Peyer's patch (tissue), 4 donors: ENCODE measurements around the gene POLR2F. TPM values are rescaled to one million over a fixed set of nuclear protein-coding genes. Genes with fewer than 3 reads are reported as not detected.
"Not testable (repeated sequence)": the region's sequence is repeated elsewhere in the genome, so short reads cannot be mapped to it uniquely, and the experiment has no call there.

ENCODE experiments used
- DNase-seq, 3 donors: peaks; one replicate each; pipeline ENCODE4 v3.0.0-alpha.2; 2017 to 2019
- H3K27ac ChIP-seq, 4 donors: fragments of 200-600 bp; sonication (generic); one replicate each; pipeline ENCODE4 v1.5.1; 2016 to 2019
- H3K27me3 ChIP-seq, 2 donors: fragments of 200-600 bp; sonication (generic); one replicate each; pipeline ENCODE4 v1.5.1; 2019
- H3K36me3 ChIP-seq, 3 donors: fragments of 200-600 bp; sonication (generic); one replicate each; pipeline ENCODE4 v1.5.1; 2016 to 2019
- H3K4me1 ChIP-seq, 4 donors: fragments of 200-600 bp; sonication (generic); one replicate each; pipeline ENCODE4 v1.5.1; 2016 to 2019
- H3K4me3 ChIP-seq, 4 donors: fragments of 200-600 bp; sonication (generic); 1 replicate in 3 of 4; 2 replicates in 1 of 4; pipeline ENCODE4 v1.5.1; 2016 to 2019; ENCODE audit warnings: mild to moderate bottlenecking in 1 of 4
- H3K9me3 ChIP-seq, 4 donors: fragments of 200-600 bp; sonication (generic); one replicate each; pipeline ENCODE4 v1.5.1; 2016 to 2019; ENCODE audit warnings: mild to moderate bottlenecking in 1 of 4
- POLR2A ChIP-seq, 2 donors: fragments of 450-650 bp; IDR thresholded peaks; one replicate each; pipeline ENCODE4 v1.5.1; 2017; ENCODE audit warnings: antibody characterized with exemption in 2 of 2, mild to moderate bottlenecking in 2 of 2, moderate library complexity in 2 of 2
- total RNA-seq, 4 donors: library from RNA; depleted of rRNA; stranded (reverse); fragments of >200 nt; gene quantifications; one replicate each; pipeline ENCODE4 v1.1.0, GENCODE V29; 2016
- TF ChIP-seq, protein P1 (sequence below), 6 experiments: fragments of 450-650 bp in 4 of 6; fragments of 200-600 bp in 2 of 6; sonication (generic) in 1 of 6; IDR thresholded peaks; one replicate each; pipeline ENCODE4 v1.5.1; 2017 to 2019; ENCODE audit warnings: antibody characterized with exemption in 6 of 6, mild to moderate bottlenecking in 3 of 6, moderate library complexity in 1 of 6

The POLR2F gene
- total RNA-seq, 4 donors from 2014 or later = 51.1 to 97.4 (median 55.2) TPM

DNA sequence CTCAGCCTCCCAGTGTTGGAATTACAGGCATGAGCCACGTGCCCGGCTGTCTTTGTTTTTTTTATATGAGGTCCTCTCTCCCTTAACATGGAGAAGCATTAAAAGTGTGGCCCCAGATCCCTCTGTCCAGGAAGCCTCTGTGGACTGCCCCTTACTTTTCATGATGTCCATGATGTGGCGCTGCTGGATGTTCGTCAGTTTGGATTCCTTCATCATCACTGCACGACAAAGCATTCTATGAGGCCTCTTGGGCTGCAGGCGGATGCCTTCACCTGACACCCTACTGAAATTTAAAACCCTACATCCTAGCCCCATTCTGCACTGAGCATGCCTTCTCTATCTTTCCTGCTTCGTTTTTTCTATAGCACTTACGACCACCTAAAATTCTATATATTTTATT is 2.2 kb upstream of the POLR2F start:
- H3K9me3 ChIP-seq = no peaks in the 10 kb centered on the region
- no peaks in the 10 kb centered on the region for H3K36me3 ChIP-seq
- no peak for TF ChIP-seq POLR2A (IDR thresholded peaks at IDR 0.05)
- TF ChIP-seq, protein P1, sequence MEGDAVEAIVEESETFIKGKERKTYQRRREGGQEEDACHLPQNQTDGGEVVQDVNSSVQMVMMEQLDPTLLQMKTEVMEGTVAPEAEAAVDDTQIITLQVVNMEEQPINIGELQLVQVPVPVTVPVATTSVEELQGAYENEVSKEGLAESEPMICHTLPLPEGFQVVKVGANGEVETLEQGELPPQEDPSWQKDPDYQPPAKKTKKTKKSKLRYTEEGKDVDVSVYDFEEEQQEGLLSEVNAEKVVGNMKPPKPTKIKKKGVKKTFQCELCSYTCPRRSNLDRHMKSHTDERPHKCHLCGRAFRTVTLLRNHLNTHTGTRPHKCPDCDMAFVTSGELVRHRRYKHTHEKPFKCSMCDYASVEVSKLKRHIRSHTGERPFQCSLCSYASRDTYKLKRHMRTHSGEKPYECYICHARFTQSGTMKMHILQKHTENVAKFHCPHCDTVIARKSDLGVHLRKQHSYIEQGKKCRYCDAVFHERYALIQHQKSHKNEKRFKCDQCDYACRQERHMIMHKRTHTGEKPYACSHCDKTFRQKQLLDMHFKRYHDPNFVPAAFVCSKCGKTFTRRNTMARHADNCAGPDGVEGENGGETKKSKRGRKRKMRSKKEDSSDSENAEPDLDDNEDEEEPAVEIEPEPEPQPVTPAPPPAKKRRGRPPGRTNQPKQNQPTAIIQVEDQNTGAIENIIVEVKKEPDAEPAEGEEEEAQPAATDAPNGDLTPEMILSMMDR (IDR thresholded peaks at IDR 0.05) = no peak
- no peak overlapping the region for H3K27ac ChIP-seq
- H3K27me3 ChIP-seq = no peaks in the 10 kb centered on the region
- no peak overlapping the region for H3K4me3 ChIP-seq
- no peak for DNase-seq
- H3K4me1 ChIP-seq = peaks cover 0 to 24% (median 11%) of the 10 kb centered on the region in 4 donors

DNA sequence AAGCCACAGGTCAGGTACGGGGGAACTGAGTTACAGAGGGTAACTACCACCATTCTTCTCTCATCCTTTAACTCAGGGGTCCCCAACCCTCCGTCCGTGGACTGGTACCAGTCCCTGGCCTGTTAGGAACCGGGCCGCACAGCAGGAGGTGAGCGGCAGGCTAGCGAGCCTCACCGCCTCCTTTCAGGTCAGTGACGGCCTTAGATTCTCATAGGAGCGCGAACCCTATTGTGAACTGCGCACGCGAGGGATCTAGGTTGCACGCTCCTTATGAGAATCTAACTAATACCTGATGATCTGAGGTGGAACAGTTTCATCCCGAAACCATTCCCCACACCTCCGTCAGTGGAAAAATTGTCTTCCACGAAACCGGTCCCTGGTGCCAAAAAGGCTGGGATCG is 870 bp upstream of the POLR2F start:
- H3K36me3 ChIP-seq = peaks cover 0 to 13% (median 0%) of the 10 kb centered on the region in 3 donors
- not testable (repeated sequence) for DNase-seq, H3K9me3 ChIP-seq, H3K27me3 ChIP-seq
- peaks cover 0 to 24% (median 11%) of the 10 kb centered on the region in 4 donors for H3K4me1 ChIP-seq
- H3K27ac ChIP-seq = peak overlapping the region in 1 of 4 donors; percentile 79
- H3K4me3 ChIP-seq = peak overlapping the region; percentile 82 to 92 (median 84)

DNA sequence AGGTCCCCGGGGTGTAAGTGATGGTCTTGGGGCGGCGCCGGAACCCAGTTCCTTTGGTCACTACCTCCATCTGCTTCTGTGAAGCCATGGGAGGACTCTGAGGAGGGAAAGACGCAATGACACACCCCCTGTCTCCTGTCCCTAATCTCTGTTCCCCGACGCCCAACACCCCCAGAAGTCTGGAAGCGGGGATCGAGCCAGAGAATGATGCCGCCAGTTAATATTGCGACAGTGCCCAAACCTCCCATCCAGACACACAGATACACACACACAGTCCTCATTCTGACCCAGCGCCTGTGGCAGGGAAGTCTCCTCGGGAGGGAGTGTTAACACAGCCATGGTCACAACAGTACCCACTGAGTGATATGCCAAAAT is 450 bp upstream of the POLR2F start:
- H3K27ac ChIP-seq = peak overlapping the region in 1 of 4 donors; percentile 79

DNA sequence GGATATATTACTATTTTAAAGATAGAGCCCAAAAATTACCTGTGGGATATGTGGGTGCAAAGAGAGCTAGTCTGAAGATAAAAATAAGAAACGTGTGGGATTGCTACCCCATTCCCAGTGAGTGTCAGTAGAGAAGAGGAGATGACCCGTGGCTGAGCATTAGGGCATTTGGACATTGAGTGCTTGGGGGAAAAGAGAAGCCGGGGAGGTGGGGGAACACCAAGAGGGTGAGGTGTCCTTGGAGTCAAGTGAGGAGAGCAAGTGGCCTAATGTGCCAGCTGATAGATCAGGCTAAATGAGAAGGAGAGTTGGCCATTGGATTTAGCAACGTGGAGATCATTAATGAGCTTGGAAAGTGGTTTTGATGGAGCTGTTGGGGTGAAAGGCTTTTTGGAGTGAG is 1.2 kb downstream of the POLR2F start:
- peak overlapping the region in 2 of 4 donors; percentile 82 to 85 for H3K4me3 ChIP-seq
- no peaks in the 10 kb centered on the region for H3K27me3 ChIP-seq
- no peaks in the 10 kb centered on the region for H3K9me3 ChIP-seq
- peaks cover 0 to 32% (median 0%) of the 10 kb centered on the region in 3 donors for H3K36me3 ChIP-seq
- H3K4me1 ChIP-seq = peaks cover 0 to 24% (median 11%) of the 10 kb centered on the region in 4 donors
- TF ChIP-seq, protein P1 (IDR thresholded peaks at IDR 0.05) = no peak
- TF ChIP-seq POLR2A (IDR thresholded peaks at IDR 0.05) = no peak
- no peak for DNase-seq
- no peak overlapping the region for H3K27ac ChIP-seq

More for the DNA sequence above, 450 bp upstream of the POLR2F start:
- Histone ChIP-seq H3K4me3 (peak overlapping the region; percentile 82 to 92 (median 84)), H3K9me3 (no peaks in the 10 kb centered on the region), H3K4me1 (peaks cover 0 to 24% (median 11%) of the 10 kb centered on the region in 4 donors), H3K27me3 (no peaks in the 10 kb centered on the region), H3K36me3 (peaks cover 0 to 17% (median 0%) of the 10 kb centered on the region in 3 donors)
- DNase-seq = no peak
- TF ChIP-seq, protein P1 (IDR thresholded peaks at IDR 0.05) = no peak

DNA sequence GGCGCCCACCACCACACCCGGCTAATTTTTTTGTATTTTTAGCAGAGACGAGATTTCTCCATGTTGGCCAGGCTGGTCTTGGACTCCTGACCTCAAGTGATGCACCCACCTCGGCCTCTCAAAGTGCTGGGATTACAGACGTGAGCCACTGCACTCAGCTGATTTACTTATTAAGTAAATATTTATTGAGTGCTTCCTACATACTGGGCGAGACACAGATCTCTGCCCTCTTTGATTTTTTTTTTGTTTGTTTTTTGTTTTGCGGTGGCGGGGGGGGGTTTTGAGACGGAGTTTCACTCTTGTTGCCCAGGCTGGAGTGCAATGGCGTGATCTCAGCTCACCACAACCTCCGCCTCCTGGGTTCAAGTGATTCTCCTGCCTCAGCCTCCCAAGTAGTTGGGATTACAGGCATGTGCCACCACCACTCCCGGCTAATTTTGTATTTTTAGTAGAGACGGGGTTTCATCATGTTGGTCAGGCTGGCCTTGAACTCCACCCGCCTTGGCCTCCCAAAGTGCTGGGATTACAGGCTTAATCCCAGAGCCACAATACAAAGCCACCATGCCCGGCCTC is 2.4 kb downstream of the POLR2F start:
- not testable (repeated sequence) for H3K4me3 ChIP-seq, H3K27me3 ChIP-seq, H3K27ac ChIP-seq, DNase-seq, H3K9me3 ChIP-seq
- H3K36me3 ChIP-seq = peaks cover 0 to 45% (median 0%) of the 10 kb centered on the region in 3 donors
- H3K4me1 ChIP-seq = peaks cover 0 to 24% (median 11%) of the 10 kb centered on the region in 4 donors

DNA sequence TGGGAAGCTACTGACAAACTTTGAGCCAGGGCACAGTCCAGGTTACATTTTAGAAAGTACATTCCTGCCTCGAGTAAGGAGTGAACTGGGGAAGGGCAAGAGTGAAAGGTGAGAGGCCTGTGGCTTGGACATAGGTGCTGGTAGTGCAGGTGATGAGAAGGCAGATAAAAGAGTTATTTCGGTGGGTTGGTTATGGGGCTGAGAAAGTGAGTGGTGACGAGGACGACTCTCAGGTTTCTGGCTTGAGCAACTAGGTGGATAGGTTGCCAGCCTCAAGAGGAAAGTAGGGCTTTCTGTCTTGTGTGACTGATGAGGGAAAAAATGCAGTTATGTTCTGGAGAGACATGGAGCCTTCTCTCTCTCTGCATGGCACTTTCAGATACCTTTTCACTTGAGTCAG is 3.7 kb downstream of the POLR2F start:
- no peak for DNase-seq
- Histone ChIP-seq H3K4me1 (peaks cover 0 to 23% (median 11%) of the 10 kb centered on the region in 4 donors), H3K27me3 (no peaks in the 10 kb centered on the region), H3K4me3 (no peak overlapping the region), H3K9me3 (no peaks in the 10 kb centered on the region), H3K27ac (no peak overlapping the region), H3K36me3 (peaks cover 0 to 58% (median 0%) of the 10 kb centered on the region in 3 donors)
- TF ChIP-seq POLR2A (IDR thresholded peaks at IDR 0.05) = no peak
- TF ChIP-seq, protein P1 (IDR thresholded peaks at IDR 0.05) = no peak
